Measurements from ENCODE around the gene SULT4A1.

The SULT4A1 gene

DNA sequence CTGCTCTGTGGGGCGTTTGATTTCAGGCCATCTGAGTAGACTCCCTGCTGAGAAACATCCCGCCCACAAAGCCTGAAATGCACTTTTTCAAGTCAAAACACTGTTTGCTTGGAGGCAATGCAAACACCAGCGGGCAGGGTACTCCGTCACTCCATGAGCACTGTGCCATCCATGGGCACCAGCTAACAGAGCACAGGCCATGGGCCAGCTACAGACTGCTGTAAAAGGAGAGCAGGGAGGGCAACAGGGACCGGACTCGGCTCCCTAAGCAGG, 33.7 kb downstream of the SULT4A1 start:
- no peak for DNase-seq (ENCODE audit: low read depth)

DNA sequence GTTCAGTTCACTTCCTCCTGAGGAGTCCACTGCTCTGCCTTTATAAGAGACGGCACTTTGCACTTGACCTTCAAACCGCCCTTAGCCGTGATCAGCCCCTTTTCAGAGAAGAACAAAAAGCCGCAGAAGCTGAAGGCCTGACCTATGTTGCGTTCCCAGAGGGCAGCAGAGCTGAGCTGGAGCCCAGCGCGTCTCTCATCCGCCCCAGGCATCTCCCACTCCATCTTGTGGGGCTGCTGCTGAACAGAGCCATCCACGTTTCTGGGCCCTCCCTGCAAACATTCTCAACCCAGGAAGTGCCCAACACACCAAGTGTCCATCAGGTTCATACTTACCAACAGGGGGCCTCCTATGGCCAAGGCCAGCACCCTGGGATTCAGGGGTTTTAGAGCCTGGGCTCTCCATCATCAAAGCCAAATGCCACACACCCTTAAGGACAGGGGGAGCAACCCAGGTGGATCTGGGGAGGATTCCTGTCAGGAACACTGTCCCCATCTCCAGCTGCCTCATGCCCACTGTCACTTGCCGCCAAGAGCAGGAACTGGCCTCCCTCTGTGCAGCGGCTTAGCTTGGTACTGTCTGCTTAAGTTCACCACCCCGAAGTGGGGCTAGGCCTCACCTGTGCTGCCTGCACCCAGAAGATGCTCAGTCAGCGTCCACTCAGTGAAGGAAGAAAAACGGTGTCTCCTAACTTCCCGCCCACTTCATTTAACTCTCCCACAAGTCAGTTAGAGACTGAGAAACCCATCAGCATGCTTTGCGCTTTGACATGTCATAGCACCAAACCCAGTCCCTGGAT, 34.2 kb downstream of the SULT4A1 start:
- DNase-seq (ENCODE audit: low read depth), result no peak

DNA sequence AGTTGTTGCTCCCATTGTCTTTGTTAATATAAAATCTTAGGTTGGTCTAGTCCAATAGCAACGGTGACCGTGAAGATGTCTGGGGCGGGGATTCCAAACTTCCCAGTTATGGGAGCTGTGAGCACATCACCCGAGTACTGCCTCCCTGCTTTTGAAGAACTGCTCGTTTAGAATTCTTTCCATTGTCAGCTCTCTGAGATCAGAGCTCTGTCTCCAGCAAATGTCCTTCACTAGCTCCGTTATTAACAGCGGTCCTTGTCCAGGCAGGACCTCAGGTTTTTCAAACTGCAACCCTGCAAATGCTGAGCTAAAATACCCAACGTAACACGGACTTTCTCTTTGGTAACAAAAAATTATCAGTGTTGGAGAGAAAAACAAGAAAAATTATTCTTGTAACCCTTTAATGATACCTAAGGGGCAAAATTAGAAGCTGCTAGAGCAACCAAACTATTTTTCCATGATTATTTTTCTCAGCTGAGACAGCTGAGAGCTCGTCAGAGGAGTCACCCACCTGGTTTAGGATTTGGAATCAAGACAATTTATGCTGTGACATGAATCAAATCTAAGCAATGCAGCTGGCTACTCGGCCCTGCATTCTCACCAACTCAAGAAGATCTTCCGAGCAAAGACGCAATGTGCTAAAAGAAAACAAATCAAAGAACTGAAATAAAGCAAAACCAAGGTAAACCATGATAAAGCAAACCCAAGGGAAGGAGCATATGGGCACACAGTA, 35.1 kb downstream of the SULT4A1 start:
- DNase-seq (ENCODE audit: low read depth), result no peak

DNA sequence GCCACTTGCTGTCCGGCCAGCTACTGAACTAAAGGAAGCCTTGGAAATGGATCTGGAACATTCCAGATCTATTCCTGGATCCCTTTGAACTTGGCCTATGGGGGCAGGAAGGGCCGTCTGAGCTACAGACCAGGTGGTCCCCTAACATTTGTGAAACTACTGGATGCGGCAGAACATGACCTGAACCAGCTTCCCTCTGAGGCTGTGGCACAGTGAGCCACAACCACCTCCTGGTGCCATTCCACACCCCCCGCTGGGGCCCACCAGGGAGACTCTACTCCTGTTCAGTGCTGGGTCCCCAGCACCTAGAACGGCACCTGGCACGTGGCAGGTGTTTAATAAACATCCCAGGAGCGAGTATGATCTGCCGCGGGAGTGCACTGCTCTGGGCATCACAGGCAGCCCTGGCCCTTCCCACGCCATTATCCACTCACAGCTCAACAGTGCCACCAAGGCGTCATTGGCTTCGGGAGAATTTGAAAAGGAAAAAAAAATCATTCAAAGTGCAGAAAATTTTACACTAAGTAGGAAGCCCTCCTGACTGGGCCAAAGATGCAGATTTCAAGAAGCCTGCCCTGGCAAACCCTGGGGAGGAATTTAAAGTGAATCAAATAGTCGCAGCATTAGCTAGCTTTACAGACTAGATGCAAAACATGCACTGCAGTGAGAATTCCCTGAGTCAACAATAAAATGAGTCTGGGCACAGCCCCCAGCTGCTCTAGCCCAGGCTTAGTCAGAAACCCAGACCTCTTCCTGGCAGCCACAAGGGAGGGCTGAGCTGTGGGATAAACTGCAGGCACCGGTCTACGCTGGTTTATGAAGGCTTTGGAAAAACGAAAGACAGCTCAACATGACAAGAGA, 35.9 kb downstream of the SULT4A1 start:
- DNase-seq (ENCODE audit: low read depth), result no peak

DNA sequence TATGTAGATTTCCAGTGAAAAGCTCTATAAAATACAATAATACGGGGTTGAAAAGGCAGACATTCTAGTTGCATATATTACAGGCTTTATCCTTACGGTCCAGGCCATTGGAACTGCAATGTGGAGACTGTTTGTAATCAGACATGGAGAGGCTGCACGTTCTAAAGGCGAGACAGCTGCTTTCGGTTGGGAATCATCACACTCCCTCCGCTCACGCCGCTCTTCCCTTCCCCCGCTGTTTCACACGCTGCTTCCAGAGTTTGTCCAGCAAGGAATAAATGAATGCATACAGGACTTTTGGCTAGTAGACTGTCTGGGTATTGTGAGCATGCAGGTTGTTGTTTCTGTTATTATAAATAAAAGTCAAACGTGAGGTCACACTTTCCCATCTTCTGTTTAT, 36.7 kb downstream of the SULT4A1 start:
- no peak for DNase-seq (ENCODE audit: low read depth)

DNA sequence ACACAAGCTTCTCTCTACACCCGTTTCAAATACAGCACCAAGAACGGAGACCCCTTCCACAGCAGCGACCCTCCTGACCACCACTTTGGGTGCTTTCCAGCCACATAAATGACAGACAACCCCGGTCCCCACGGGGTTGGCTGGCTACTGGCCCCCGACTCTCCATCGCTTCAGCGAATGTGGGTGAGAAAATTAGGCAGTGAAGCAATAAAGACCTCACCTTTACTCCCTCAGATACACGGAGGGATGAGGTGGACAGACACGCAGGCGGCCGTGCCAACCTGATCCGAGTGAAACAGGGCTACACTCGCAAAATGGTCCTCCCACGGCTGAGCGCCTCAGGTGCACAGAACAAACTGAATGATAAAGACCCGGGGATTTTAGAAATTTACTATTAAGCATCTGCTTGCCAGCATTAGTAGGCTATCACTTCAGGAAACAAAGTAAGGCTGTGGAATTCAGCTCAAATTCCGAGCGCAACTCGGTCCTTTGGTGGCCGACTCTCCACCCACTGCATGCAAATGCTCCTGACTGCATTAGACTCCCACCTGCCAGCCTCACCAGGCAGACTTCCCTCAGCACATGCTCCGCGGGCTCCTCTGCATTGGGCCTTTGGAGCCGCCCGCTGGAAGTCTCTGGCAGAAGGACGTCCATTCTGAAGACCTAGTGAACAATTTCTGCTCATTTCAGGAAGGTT, 37.4 kb downstream of the SULT4A1 start:
- no peak for DNase-seq (ENCODE audit: low read depth)

DNA sequence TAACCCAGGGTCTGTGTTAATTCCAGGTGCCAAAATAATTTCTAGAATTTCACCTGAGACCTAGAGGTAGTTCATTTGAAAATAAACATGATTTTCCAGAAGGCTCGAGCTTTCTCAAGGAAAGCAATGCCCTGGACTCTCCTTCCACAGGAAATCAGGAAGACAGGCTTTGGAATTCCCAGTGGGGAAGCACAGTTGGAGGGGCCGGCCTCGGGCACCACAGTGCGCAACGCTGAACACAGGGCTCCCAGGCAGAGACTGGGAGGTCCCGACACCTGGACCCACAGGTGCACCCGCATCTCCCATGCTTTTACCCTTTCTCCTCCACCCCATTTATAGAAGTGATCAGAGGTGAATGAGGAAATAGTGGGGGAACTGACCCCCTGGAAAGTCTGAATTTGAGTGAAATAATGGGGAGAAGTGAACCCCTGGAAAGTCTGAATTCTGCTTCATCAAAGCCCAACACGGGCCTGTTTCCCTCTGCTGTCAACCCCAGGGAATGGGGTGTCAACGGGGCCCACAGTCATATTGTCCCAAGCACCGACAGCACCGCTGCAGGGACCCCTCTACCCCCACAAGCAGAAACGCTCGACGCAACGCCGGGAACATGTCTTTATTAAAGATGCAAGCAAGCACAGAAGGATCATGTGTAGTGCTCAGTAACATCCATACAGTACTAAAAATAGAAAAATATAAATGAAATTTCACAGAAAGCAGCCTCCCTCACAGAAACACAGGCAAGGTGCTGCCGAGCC, 38.2 kb downstream of the SULT4A1 start:
- DNase-seq (ENCODE audit: low read depth), result no peak

DNA sequence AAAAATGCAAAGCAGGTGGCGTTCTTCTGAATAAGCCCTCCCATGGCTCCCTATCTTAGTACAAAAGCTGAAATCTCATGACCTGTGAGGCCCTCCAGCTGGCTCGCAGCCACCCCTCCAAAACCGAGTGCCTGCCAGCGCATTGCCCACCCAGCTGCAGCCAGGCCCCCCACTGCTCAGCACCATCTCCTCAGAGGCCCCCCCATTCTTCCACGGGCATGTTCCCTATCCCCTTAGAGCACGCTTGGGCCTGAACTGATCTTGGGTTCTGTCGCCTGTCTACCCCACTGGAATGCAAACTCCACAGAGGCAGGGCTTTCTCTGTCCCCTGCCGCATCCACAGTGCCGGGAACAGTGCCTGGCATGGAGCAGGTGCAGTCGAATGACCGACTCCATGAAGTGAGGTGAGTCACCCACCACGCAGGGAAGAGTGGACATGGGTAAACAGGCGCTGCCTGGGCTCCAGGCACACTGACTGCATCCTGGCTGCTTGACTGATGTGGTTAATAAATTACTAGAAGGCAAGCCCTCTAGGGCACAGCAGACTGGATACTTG, 38.9 kb downstream of the SULT4A1 start:
- no peak for DNase-seq (ENCODE audit: low read depth)

DNA sequence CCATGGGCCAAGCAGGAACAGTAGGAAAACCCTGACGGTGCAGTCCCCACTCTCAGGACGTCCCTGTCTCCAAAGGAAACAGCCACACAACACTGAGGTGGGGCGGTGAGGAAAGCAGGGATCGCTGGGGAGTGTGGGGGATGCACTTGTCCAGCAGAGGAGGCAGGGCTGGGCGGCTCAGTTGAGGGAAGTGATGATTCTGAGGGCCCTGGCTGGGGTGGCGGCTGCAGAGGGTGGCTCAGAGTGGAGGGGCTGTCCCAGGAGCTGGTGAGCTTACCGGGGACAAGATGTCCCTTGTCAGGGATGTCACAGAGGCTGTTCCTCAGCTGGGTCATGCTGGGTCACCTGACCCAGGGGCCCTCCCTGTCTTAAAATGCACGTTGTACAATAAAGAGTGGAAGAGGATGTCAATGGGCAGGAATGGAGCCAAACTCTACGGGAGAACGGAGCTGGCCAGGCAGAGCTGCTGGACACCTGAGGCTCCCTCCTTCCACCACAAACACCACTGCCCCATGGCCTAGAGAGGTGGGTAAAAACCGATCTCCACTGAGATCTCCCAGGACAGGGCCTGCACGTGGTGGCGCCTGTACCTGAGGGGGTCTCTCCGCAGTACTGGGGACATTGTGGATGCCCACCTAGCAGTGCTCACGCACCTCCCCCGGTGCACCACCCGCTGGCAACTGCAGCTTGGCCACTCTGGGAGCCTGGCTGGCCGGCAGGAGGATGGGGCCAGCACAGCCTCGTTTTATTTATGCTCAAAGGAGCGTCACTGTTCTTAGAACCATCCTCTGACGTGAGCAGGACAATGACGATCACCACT, 40.5 kb downstream of the SULT4A1 start:
- DNase-seq (ENCODE audit: low read depth), result no peak

DNA sequence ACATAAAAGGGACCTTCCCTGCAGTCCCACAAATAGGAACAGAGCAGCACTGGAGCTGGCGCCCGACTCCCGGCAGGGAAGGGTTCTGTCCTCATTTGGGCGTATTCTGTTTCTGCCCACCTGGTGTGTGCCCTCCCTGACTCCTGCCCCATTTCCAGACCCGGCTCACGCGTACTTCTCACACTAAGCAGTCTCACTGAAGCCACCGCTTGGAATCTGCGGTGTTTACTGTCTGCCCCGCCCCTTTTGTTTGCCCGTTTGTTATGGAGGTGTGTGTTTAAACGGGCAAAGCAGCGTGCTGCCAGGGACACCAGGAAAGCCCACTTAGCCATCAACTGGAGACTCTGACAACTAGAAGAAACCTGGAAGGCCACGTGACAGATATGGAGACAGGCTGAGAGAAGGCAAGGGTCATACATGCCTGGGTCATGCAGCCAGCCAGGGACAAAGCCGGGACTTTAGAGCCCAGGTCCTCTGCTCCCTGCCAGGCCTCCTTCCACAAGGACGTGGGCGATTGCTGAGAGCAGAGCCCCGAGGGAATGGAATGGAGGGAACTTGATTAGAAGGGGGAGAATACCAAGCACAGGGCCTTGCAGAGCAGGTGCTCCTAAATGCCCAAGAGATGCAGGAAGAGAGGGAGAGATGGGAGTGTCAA, 41.5 kb downstream of the SULT4A1 start:
- DNase-seq (ENCODE audit: low read depth), result no peak

DNA sequence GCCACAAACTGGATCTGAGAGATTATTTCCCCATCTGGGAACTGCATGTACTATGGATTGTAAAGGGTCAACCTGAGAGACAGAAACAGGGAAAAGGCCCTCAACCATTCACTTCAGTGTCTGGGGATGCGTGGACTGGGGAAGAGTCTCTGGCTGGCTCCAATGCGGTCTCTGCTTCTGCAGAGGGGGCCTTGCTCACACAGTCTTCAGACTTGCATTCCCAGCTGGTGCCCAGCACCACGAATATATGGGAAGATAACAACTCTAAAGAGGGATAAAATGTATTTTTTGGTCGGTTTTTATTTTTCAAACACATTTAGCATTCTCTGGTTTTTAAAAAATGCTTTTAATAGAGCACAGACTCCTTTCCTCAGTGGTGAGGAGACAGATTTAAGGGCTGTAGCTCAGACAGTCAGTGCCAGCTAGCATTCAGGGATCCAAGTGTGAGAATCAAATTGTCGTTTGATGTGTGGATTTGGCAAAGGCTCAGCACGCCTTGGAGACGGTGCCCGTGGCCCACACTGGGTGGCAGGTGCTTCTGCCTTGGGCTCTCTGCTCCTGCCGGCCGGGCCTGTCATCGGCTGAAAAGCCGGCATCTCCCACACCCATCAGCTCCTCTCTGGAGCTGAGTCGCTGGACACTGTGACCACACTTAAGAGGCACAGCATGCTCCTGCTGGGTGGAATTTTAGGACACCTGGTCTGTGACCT, 42.2 kb downstream of the SULT4A1 start:
- no peak for DNase-seq (ENCODE audit: low read depth)

DNA sequence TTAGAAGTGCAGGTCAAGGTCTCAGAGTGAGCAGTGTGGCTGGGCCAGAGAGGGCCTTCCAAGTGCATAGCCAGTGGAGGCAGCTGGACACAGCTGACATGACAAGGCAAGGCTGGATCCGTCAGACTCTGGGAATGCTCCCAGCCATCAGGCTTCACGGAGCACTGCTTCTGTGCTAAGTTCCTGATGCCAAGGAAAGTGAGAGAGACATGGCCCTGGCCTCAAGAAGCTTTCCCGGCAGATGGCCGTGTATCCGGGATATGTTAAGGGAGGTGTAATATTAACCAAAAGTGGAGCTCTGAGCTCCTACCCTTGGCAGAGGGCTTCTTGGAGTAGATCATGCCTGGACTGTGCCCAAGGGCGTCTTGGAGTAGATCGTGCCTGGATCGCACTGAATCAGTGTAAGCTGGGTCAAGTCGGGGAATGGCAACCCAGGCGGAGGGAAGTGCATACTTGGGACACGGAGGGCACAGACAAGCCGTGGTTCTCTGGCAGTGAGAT, 42.8 kb downstream of the SULT4A1 start:
- DNase-seq (ENCODE audit: low read depth), result no peak

DNA sequence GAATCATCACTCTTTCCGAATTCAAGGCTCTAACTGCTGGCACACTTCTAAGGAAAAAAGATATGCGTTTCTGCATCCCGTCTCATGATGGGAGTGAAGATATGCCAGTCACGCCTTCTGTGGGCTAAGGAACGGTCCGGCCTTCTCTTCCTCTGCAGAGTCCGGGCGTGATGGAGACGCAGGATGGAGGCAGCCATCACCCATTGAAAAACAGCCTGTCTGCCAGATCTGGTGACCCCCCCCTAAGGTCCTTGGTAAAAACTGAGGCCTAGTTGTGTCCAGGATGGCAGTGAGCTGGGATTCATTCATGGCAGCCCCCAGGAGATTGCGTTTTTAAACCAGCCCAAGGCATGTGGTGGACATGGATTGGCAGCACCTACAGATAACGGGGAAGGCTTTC, 43.3 kb downstream of the SULT4A1 start:
- no peak for DNase-seq (ENCODE audit: low read depth)

DNA sequence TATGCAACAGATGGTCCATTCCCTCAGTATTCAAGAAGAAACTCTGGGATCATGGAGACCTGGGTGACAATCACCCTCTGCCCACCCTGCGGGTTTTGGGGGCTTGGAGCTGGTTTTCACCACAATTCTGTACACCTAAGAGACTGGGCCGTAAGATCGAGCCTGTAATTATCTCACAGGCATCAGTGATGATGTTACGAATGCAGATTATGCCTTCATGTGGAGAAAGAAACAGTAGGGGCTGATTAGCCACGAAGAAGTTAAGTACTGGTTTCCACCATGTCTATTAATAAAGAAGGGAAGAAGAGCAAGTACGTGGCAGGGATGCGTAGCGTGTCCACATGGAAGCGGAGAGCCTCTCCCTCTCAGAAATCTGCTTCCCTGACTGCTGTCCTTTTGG, 44.9 kb downstream of the SULT4A1 start:
- no peak for DNase-seq (ENCODE audit: low read depth)

DNA sequence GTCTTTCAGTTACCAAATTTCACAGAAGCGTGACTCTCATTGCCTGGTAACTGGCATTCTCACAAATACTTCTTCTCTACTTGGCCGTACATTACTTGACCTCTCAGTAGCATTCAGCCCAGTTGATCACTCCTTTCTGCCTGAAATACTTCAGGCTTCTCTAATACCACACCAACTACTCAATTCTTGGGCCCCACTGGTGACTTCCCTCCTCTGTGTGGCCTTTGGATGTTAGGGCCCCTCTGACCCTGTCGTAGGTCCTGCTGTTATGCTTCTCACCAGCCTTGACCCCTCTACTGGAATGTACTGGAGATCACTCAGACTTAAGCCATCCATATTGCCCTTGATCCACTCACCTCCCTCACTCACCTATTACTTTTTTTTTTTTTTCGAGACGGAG, 48.0 kb downstream of the SULT4A1 start:
- no peak for DNase-seq (ENCODE audit: low read depth)

DNA sequence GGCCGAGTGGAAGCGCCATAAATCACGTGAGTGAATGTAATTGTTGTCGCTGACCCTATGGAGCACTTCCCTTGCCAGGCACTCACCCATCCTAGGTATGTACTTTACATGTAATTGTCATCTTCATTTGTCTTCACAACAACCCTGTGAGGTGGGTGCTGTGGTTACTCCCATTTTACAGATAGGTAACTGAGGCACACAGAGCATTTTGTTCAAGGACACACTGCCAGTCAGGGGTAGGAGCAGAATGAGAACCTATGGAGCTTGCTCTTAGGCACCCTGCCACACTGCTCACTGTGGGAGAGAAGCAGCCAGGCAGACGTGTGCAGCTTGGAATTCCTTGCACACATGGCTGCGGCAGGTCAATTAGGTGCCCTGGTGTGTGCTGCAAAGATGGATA, 49.4 kb downstream of the SULT4A1 start:
- DNase-seq (ENCODE audit: low read depth), result no peak

DNA sequence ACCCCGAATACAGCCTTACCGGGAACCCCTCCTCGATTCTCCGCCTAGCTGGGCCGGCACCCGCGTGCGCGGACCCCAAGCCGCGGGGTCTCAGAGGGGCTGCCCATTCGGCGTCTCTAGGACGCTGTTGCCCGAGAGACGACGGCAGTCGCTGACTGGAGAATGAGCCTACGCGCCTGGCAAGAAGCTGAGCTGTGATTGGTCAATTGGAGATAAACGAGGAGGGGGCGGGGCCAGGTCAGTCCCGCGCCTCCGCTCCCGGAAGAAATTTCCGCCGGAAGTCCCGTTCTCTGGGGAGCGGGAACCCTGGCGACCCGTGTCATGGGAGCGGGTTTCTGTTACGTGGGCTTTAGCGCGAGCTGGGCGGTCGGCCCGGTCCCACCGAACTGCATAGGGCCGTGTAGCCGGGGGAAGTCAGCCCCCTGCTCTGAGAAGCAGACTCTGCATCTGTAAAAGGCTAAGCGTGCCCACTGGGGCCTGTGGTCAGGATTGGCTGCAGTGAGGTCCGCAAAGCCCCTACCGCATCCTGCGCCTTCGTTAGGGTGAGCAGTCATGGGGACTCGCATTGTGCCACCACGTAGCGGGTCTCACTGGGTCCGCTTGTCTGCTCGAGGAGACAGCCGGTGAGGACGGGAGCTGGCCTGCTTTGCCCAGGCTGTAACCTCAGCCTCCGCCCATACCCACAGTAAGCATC, 50.0 kb downstream of the SULT4A1 start, which contains the start of gene EFCAB6:
Gene EFCAB6, minus strand, starts transcription at position 157 of the 694 bp plus-strand sequence. CDS start 29,987 bp downstream, outside the sequence.
- DNase-seq (ENCODE audit: low read depth), result peak; percentile 83

DNA sequence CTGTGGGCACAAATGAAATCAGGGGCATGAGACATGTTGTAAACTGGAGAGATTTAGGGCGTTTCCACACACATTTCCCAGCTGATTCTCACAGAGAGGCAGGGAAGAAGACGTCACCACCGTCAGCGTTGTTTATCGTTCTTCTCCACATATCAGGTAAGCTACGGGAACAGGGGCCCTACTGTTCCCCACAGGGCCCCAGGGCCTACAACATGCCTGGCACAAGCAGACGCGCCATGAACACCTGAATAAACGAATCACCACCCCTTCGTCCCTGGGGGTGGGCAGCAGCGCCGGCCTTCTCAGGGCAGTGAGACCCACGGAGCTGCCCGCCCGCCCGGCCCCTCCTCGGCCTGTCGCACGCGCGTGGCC, 50.5 kb downstream of the SULT4A1 start:
- no peak for DNase-seq (ENCODE audit: low read depth)
